ENCODE data around the gene TBL1XR1.

GRCh38 chr3:177146646-177147045 lies 50.6 kb downstream of the TBL1XR1 start:
- TF ChIP-seq POLR2A (IDR thresholded peaks at IDR 0.05; ENCODE audit: borderline replicate concordance, extremely low read depth, insufficient read depth, insufficient read length): no peak
- no peak for TF ChIP-seq CTCF (IDR thresholded peaks at IDR 0.05 in 2 of 3, conservative IDR thresholded peaks at IDR 0.05 in 1 of 3; ENCODE audit: borderline replicate concordance in 1 of 3, insufficient read depth in 1 of 3, low read depth in 2 of 3, low read length in 2 of 3)
- TF ChIP-seq POLR2AphosphoS5 (IDR thresholded peaks at IDR 0.05; ENCODE audit: low read depth, low read length): no peak
- TF ChIP-seq, protein P1, sequence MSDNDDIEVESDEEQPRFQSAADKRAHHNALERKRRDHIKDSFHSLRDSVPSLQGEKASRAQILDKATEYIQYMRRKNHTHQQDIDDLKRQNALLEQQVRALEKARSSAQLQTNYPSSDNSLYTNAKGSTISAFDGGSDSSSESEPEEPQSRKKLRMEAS (IDR thresholded peaks at IDR 0.05): no peak
- no peak for TF ChIP-seq ZFX (IDR thresholded peaks at IDR 0.05)
- TF ChIP-seq SIN3A (IDR thresholded peaks at IDR 0.05; ENCODE audit: low read depth): no peak
- no peak for TF ChIP-seq EZH2 (IDR thresholded peaks at IDR 0.05)
- TF ChIP-seq ELF1 (IDR thresholded peaks at IDR 0.05; ENCODE audit: borderline replicate concordance, low read depth): no peak
- TF ChIP-seq REST (IDR thresholded peaks at IDR 0.05; ENCODE audit: low read depth): no peak
- TF ChIP-seq CEBPB (IDR thresholded peaks at IDR 0.05; ENCODE audit: low read depth): no peak

Measured in HCT116 (cell line).